ENCODE measurements around the gene AP2A2.

Gene AP2A2

DNA sequence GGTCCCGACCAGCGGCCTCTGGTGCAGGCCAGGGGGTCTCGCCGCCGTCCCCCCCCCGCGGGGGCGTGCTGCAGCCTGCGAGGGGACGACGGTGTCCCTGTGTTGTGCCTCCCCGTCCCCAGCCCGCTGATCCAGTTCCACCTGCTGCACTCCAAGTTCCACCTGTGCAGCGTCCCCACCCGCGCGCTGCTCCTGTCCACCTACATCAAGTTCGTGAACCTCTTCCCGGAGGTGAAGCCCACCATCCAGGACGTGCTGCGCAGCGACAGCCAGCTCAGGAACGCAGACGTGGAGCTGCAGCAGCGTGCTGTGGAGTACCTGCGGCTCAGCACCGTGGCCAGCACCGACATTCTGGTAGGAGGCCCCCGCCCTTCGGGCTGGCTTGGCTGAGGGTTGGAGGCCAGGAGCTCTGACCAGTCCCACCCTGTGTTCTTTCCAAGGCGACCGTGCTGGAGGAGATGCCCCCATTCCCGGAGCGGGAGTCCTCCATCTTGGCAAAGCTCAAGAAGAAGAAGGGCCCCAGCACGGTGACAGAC is 68.0 kb downstream of the AP2A2 start:
- Histone ChIP-seq H3K27me3 (ENCODE audit: insufficient read depth, poor library complexity, severe bottlenecking) (no peaks in the 10 kb centered on the region), H3K9me3 (ENCODE audit: severe bottlenecking) (no peaks in the 10 kb centered on the region), H3K4me1 (ENCODE audit: insufficient read depth, poor library complexity, severe bottlenecking) (no peaks in the 10 kb centered on the region), H3K4me3 (ENCODE audit: severe bottlenecking) (no peak overlapping the region), H3K27ac (ENCODE audit: poor library complexity, severe bottlenecking) (no peak overlapping the region), H3K36me3 (ENCODE audit: low read depth) (peaks cover 18% of the 10 kb centered on the region)
- ATAC-seq (ENCODE audit: low read depth), result no peak
- TF ChIP-seq, protein P1, sequence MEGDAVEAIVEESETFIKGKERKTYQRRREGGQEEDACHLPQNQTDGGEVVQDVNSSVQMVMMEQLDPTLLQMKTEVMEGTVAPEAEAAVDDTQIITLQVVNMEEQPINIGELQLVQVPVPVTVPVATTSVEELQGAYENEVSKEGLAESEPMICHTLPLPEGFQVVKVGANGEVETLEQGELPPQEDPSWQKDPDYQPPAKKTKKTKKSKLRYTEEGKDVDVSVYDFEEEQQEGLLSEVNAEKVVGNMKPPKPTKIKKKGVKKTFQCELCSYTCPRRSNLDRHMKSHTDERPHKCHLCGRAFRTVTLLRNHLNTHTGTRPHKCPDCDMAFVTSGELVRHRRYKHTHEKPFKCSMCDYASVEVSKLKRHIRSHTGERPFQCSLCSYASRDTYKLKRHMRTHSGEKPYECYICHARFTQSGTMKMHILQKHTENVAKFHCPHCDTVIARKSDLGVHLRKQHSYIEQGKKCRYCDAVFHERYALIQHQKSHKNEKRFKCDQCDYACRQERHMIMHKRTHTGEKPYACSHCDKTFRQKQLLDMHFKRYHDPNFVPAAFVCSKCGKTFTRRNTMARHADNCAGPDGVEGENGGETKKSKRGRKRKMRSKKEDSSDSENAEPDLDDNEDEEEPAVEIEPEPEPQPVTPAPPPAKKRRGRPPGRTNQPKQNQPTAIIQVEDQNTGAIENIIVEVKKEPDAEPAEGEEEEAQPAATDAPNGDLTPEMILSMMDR (IDR thresholded peaks at IDR 0.05; ENCODE audit: poor library complexity, severe bottlenecking), result no peak
- DNase-seq (ENCODE audit: low spot score), result no peak

DNA sequence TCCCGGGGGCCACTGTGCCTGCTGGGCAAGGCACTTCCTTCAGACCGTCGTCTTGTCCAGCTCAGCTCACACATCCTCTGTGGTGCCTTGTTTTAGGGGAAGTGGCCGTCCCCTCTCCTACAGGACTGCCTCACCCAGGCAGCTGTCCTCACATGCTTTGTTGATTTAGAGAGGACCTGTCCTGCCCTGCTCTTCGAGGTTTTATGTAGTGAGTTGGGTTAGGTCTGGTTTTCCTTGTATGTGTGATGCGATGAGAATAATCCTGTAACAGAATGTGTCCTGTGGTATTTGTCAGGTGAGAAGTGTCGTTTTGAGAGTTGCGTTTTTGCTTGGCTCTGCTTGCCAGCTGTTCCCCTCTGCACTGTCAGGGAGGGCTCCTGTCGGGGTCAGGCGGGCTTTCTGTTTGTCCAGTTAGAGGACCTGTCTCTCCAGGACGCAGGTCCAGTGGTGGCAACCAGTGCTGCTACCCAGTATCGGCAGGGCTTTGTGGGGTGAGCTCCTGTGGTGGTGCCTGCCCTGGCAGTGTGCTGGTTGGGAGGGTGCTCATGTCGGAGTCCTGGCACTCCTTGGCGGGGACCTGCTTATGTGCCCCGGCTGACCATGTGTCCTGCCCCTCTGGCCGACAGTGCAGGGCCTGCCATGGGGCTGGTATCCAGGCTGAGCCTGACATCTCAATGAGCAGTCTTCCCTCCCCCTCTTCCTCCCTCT is 69.5 kb downstream of the AP2A2 start:
- H3K27ac ChIP-seq (ENCODE audit: poor library complexity, severe bottlenecking), result no peak overlapping the region
- no peaks in the 10 kb centered on the region for H3K4me1 ChIP-seq (ENCODE audit: insufficient read depth, poor library complexity, severe bottlenecking)
- TF ChIP-seq, protein P1 (IDR thresholded peaks at IDR 0.05; ENCODE audit: poor library complexity, severe bottlenecking), result no peak
- no peaks in the 10 kb centered on the region for H3K9me3 ChIP-seq (ENCODE audit: severe bottlenecking)
- H3K27me3 ChIP-seq (ENCODE audit: insufficient read depth, poor library complexity, severe bottlenecking), result no peaks in the 10 kb centered on the region
- no peak for DNase-seq (ENCODE audit: low spot score)
- ATAC-seq (ENCODE audit: low read depth), result peak; percentile 31
- no peak overlapping the region for H3K4me3 ChIP-seq (ENCODE audit: severe bottlenecking)
- peaks cover 19% of the 10 kb centered on the region for H3K36me3 ChIP-seq (ENCODE audit: low read depth)

DNA sequence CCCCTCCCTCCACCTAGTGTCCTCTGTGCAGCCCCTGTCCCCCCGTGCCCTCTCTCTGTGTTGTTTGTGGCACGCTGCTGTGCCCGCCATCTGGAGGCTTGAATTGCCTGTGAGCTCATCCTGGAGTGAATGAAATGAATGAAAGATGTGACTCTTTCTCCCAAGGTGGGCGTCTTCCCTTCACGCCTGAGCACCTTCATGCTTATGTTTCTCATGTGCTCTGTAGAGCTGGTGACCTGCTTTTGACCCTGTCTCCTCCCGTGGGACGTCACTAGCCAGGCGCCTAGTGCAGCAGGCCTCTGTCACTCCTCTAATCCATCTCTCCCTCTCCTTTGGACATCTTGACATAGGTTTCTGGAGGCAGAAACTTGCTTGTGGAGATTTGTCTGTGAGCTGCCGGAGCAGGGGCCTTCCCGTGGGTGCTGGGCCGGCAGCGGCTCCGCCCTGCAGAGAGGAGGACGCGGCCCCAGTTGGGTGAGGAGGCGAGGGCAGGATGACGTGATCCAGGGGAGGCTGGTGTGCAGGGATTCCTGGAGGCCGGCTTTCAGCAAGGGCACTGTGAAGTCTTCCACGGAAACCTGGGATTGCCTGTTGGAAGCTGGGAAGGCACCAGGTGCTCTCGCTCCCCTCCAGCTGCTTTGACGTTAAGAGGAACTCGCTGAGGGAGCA is 70.2 kb downstream of the AP2A2 start:
- ATAC-seq (ENCODE audit: low read depth) (no peak), DNase-seq (ENCODE audit: low spot score) (no peak)
- no peak overlapping the region for H3K4me3 ChIP-seq (ENCODE audit: severe bottlenecking)
- no peaks in the 10 kb centered on the region for H3K4me1 ChIP-seq (ENCODE audit: insufficient read depth, poor library complexity, severe bottlenecking)
- no peaks in the 10 kb centered on the region for H3K27me3 ChIP-seq (ENCODE audit: insufficient read depth, poor library complexity, severe bottlenecking)
- TF ChIP-seq, protein P1 (IDR thresholded peaks at IDR 0.05; ENCODE audit: poor library complexity, severe bottlenecking), result no peak
- H3K36me3 ChIP-seq (ENCODE audit: low read depth), result peaks cover 19% of the 10 kb centered on the region
- no peaks in the 10 kb centered on the region for H3K9me3 ChIP-seq (ENCODE audit: severe bottlenecking)
- no peak overlapping the region for H3K27ac ChIP-seq (ENCODE audit: poor library complexity, severe bottlenecking)

DNA sequence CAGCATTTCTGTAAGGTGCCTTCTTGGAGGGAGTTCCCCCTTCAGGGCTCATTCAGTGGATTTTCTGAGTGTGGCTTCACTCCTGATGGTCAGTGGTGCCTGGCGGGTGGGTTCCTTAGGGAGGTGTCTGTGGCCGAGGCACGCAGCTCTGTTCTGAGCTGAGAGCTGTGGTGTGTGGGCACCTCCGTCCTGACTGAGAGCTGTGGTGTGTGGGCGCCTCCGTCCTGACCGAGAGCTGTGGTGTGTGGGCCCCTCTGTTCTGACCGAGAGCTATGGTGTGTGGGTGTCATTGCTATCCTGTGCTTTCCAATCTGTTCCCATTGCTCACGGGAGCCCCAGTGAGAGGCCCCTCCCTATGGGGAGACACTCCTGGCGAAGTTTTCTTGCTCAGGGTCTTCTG is 71.0 kb downstream of the AP2A2 start:
- TF ChIP-seq, protein P1 (IDR thresholded peaks at IDR 0.05; ENCODE audit: poor library complexity, severe bottlenecking), result no peak

DNA sequence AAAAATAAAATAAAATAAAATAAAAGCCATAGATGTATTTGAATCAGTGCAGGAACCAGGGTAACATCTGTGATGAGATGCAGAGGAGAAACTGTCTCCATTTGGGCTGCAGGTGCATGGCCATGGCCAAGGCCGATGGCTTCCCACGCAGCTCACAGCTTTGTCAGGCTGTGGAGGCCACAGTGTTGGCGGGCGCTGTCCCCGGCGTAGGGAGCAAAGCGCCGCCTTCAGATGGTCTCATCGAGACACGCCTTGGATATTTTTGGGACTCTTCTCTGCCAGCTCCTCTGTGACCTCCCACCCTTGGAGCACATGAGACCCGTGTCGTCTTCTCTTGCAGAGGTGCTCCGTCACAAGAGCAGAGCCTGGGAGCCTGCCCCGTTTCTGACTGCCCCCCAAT is 72.2 kb downstream of the AP2A2 start:
- no peaks in the 10 kb centered on the region for H3K4me1 ChIP-seq (ENCODE audit: insufficient read depth, poor library complexity, severe bottlenecking)
- H3K27ac ChIP-seq (ENCODE audit: poor library complexity, severe bottlenecking), result no peak overlapping the region
- H3K27me3 ChIP-seq (ENCODE audit: insufficient read depth, poor library complexity, severe bottlenecking), result no peaks in the 10 kb centered on the region
- H3K36me3 ChIP-seq (ENCODE audit: low read depth), result peaks cover 15% of the 10 kb centered on the region
- TF ChIP-seq, protein P1 (IDR thresholded peaks at IDR 0.05; ENCODE audit: poor library complexity, severe bottlenecking), result no peak
- DNase-seq (ENCODE audit: low spot score) (no peak), ATAC-seq (ENCODE audit: low read depth) (no peak)
- H3K9me3 ChIP-seq (ENCODE audit: severe bottlenecking), result no peaks in the 10 kb centered on the region
- no peak overlapping the region for H3K4me3 ChIP-seq (ENCODE audit: severe bottlenecking)

More for the DNA sequence above, 71.0 kb downstream of the AP2A2 start:
- no peak for DNase-seq (ENCODE audit: low spot score)
- H3K4me3 ChIP-seq (ENCODE audit: severe bottlenecking), result no peak overlapping the region
- H3K27ac ChIP-seq (ENCODE audit: poor library complexity, severe bottlenecking), result no peak overlapping the region
- H3K9me3 ChIP-seq (ENCODE audit: severe bottlenecking), result no peaks in the 10 kb centered on the region
- H3K4me1 ChIP-seq (ENCODE audit: insufficient read depth, poor library complexity, severe bottlenecking), result no peaks in the 10 kb centered on the region
- no peak for ATAC-seq (ENCODE audit: low read depth)
- no peaks in the 10 kb centered on the region for H3K27me3 ChIP-seq (ENCODE audit: insufficient read depth, poor library complexity, severe bottlenecking)
- peaks cover 19% of the 10 kb centered on the region for H3K36me3 ChIP-seq (ENCODE audit: low read depth)
